Activated CD8-positive, alpha-beta T cell treated with anti-CD3 and anti-CD28 coated beads, Interleukin-2, amount 10 ng/mL, durations not matched to agents 7 days and 5 days (primary cell): ENCODE data around the gene PC. TPM values are rescaled to one million over a fixed set of nuclear protein-coding genes. Genes with fewer than 3 reads are reported as not detected.

Experiments
- ATAC-seq: fragments of 150-1000 bp; cut with Tn5 transposase; one replicate; pipeline ENCODE4 v1.10.0; 2021; ENCODE audit warnings: moderate library complexity
- CTCF ChIA-PET: fragments of 350-600 bp; sonication (Branson Sonifier 250); formaldehyde crosslinking; loops from one replicate; lab custom pipeline; 2021; ENCODE audit warnings: antibody characterized with exemption; lab: Charles Lee
- POLR2A ChIA-PET: fragments of 350-600 bp; sonication (Branson Sonifier 250); formaldehyde crosslinking; loops from one replicate; lab custom pipeline; 2021; ENCODE audit warnings: antibody characterized with exemption; lab: Charles Lee
- DNase-seq: peaks from one replicate; pipeline ENCODE4 v3.0.0-alpha.2; 2020
- H3K27ac Mint-ChIP-seq: one replicate; pipeline ENCODE4 v1.8.0; 2021; ENCODE audit warnings: mild to moderate bottlenecking, mixed read lengths
- H3K27me3 Mint-ChIP-seq: one replicate; pipeline ENCODE4 v1.8.0; 2021; ENCODE audit warnings: low read depth, mixed read lengths
- H3K36me3 Mint-ChIP-seq: one replicate; pipeline ENCODE4 v1.8.0; 2021; ENCODE audit warnings: low read depth, mixed read lengths
- H3K4me1 Mint-ChIP-seq: one replicate; pipeline ENCODE4 v1.8.0; 2021; ENCODE audit warnings: low read depth, mixed read lengths
- H3K4me3 Mint-ChIP-seq: one replicate; pipeline ENCODE4 v1.8.0; 2021; ENCODE audit warnings: mild to moderate bottlenecking, mixed read lengths
- H3K9me3 Mint-ChIP-seq: one replicate; pipeline ENCODE4 v1.8.0; 2022; ENCODE audit warnings: mixed read lengths; ENCODE audit not compliant: insufficient read depth
- total RNA-seq, 2 experiments: library from RNA; stranded (reverse); gene quantifications; one replicate each; pipeline ENCODE4 v1.2.3, GENCODE V29; 2021

The PC gene
- total RNA-seq, 2 experiments from 2014 or later, result 10.4 to 11.7 TPM

DNA sequence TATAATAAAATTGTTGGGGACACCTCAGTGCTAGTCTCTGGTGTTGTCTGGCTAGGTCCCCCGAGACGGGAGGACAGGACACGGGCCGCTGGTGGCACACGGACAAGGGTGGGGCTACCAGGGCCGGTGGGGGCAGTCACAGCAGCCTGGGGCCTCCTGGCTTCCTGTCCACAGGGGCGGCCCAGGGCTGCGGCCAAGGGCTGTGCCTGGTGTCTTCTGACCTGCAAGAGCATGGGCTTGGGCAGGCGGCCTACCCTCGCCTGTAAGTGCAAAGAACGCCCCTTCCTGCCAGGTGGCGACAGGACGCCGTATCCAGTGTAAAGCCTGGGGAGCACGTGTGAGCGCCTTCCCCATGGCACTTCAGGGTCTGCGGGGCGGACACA lies 97.7 kb downstream of the PC start:
- DNase-seq, result no peak
- no peak overlapping the region for H3K27ac Mint-ChIP-seq
- ChIA-PET CTCF (no interaction called here), POLR2A (no interaction called here)
- H3K9me3 Mint-ChIP-seq, result no peaks in the 10 kb centered on the region
- H3K36me3 Mint-ChIP-seq, result no peaks in the 10 kb centered on the region
- H3K4me3 Mint-ChIP-seq, result no peak overlapping the region
- H3K27me3 Mint-ChIP-seq, result no peaks in the 10 kb centered on the region
- peaks cover 7% of the 10 kb centered on the region for H3K4me1 Mint-ChIP-seq
- ATAC-seq, result no peak

DNA sequence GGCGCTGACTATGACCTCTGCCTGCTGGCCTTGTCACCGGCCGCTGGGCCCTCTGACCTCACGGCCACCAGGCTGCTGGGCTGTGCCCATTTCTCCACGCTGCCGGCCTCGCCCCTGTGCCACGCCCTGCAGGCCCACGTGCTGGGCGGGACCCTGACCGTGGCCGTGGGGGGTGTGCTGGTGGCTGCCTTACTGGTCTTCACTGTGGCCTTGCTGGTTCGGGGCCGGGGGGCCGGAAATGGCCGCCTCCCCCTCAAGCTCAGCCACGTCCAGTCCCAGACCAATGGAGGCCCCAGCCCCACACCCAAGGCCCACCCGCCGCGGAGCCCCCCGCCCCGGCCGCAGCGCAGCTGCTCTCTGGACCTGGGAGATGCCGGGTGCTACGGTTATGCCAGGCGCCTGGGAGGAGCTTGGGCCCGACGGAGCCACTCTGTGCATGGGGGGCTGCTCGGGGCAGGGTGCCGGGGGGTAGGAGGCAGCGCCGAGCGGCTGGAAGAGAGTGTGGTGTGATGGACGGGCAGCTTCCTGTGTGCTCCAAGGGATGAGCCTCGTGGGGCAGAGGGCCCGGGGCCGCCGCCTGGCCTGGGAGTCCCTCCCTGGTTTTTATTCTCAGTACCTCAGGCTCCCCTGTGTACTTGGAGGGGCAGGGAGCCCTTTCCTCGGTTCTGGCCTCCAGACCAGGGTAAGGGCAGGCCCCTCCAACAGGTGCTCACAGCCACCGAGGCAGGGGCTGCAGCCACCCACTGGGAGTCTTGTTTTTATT lies 98.3 kb downstream of the PC start:
- ChIA-PET CTCF (no interaction called here), POLR2A (no interaction called here)
- Mint-ChIP-seq H3K36me3 (no peaks in the 10 kb centered on the region), H3K27me3 (no peaks in the 10 kb centered on the region), H3K4me1 (peaks cover 12% of the 10 kb centered on the region), H3K4me3 (no peak overlapping the region), H3K27ac (no peak overlapping the region), H3K9me3 (no peaks in the 10 kb centered on the region)
- ATAC-seq, result no peak
- no peak for DNase-seq

DNA sequence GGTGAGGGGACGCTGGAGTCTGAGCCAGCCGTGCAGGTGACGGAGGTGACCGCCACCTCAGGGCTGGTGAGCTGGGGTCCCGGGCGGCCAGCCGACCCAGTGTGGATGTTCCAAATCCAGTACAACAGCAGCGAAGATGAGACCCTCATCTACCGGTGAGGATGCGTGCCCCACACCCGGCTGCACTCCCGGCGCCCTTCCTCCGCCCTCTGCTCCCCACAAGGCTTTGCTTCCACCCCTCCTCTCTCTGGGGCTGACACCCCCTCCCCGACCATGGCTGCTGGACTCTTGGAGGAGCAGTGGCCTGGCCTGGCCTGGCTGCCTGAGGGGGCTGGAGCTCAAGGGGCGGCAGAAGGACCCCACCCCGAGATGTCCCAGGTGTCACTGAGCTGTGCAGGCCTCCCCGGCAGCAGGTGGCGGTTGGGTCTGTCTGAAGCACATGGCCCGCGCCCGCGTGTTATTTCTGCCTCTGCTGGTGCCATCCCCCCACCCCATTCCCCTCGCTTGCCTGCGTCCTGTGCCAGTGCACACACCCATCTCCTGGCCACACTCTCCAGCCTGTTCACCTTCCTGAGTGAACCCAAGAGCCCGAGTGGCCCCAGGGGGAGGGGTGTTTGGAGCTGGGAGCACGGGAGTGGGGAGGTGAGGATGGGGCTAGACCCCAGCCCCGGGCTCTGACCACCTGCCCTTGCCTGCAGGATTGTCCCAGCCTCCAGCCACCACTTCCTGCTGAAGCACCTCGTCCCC lies 99.1 kb downstream of the PC start:
- H3K27me3 Mint-ChIP-seq, result no peaks in the 10 kb centered on the region
- POLR2A ChIA-PET, result no interaction called here
- ATAC-seq, result no peak
- DNase-seq, result no peak
- H3K27ac Mint-ChIP-seq, result no peak overlapping the region
- H3K9me3 Mint-ChIP-seq, result no peaks in the 10 kb centered on the region
- no peak overlapping the region for H3K4me3 Mint-ChIP-seq
- H3K4me1 Mint-ChIP-seq, result peaks cover 18% of the 10 kb centered on the region
- H3K36me3 Mint-ChIP-seq, result no peaks in the 10 kb centered on the region
- CTCF ChIA-PET, result no interaction called here

DNA sequence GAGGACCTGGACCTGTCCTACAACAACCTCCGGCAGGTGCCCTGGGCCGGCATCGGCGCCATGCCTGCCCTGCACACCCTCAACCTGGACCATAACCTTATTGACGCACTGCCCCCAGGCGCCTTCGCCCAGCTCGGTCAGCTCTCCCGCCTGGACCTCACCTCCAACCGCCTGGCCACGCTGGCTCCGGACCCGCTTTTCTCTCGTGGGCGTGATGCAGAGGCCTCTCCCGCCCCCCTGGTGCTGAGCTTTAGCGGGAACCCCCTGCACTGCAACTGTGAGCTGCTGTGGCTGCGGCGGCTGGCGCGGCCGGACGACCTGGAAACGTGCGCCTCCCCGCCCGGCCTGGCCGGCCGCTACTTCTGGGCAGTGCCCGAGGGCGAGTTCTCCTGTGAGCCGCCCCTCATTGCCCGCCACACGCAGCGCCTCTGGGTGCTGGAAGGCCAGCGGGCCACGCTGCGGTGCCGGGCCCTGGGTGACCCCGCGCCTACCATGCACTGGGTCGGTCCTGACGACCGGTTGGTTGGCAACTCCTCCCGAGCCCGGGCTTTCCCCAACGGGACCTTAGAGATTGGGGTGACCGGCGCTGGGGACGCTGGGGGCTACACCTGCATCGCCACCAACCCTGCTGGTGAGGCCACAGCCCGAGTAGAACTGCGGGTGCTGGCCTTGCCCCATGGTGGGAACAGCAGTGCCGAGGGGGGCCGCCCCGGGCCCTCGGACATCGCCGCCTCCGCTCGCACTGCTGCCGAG lies 99.8 kb downstream of the PC start:
- ATAC-seq (no peak), DNase-seq (no peak)
- Mint-ChIP-seq H3K36me3 (no peaks in the 10 kb centered on the region), H3K4me1 (peaks cover 23% of the 10 kb centered on the region), H3K27ac (no peak overlapping the region), H3K9me3 (no peaks in the 10 kb centered on the region), H3K27me3 (no peaks in the 10 kb centered on the region), H3K4me3 (peak overlapping the region; percentile 78)
- POLR2A ChIA-PET, result interaction anchor here (0.7 kb wide), 1 partner anchor 13 kb away, joined by 3 read pairs; no protein-coding TSS in a partner anchor
- CTCF ChIA-PET, result no interaction called here

DNA sequence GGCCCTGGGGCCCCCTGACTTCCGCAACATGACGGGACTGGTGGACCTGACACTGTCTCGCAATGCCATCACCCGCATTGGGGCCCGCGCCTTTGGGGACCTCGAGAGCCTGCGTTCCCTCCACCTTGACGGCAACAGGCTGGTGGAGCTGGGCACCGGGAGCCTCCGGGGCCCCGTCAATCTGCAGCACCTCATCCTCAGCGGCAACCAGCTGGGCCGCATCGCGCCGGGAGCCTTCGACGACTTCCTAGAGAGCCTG lies 100.3 kb downstream of the PC start:
- peak overlapping the region; percentile 78 for H3K4me3 Mint-ChIP-seq
- H3K36me3 Mint-ChIP-seq, result no peaks in the 10 kb centered on the region
- H3K9me3 Mint-ChIP-seq, result no peaks in the 10 kb centered on the region
- no peak for ATAC-seq
- H3K27me3 Mint-ChIP-seq, result no peaks in the 10 kb centered on the region
- CTCF ChIA-PET, result no interaction called here
- no peak for DNase-seq
- POLR2A ChIA-PET, result interaction anchor here (0.7 kb wide), 1 partner anchor 13 kb away, joined by 3 read pairs; no protein-coding TSS in a partner anchor
- peak overlapping the region; percentile 15 for H3K27ac Mint-ChIP-seq
- H3K4me1 Mint-ChIP-seq, result peaks cover 23% of the 10 kb centered on the region

DNA sequence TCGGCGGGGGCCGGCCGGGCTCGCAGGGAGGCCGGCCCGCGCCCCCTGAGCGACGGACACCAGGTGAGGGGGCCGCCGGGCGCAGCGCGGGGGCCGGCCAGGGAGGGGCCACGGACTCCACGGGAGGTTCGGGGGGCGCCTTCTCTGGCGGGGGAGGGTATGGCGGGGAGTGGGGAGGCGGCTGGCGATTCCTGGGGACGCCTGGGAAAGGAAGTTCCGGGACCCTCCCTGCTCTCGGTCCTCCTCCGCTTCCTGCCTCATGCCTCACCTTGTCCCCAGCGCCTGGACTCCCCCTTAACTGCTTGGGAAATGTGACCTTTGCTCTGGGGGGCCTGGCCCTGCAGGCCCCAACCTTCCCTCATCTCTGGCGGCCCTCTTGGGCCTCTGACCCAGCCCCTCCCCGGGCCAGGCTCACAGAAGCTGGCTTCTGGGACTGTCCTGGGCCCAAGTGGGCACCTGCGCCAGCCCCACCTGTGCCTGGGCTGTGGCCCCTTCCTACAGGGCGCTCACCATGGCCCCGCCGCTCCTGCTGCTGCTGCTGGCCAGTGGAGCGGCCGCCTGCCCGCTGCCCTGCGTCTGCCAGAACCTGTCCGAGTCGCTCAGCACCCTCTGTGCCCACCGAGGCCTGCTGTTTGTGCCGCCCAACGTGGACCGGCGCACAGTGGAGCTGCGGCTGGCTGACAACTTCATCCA lies 100.8 kb downstream of the PC start:
- no peaks in the 10 kb centered on the region for H3K9me3 Mint-ChIP-seq
- ChIA-PET POLR2A (interaction anchor here (0.7 kb wide), 1 partner anchor 14 kb away, joined by 3 read pairs; no protein-coding TSS in a partner anchor), CTCF (no interaction called here)
- no peak for ATAC-seq
- H3K36me3 Mint-ChIP-seq, result no peaks in the 10 kb centered on the region
- peak overlapping the region; percentile 80 for H3K27ac Mint-ChIP-seq
- no peak for DNase-seq
- H3K27me3 Mint-ChIP-seq, result no peaks in the 10 kb centered on the region
- H3K4me1 Mint-ChIP-seq, result peaks cover 23% of the 10 kb centered on the region
- H3K4me3 Mint-ChIP-seq, result peak overlapping the region; percentile 78

DNA sequence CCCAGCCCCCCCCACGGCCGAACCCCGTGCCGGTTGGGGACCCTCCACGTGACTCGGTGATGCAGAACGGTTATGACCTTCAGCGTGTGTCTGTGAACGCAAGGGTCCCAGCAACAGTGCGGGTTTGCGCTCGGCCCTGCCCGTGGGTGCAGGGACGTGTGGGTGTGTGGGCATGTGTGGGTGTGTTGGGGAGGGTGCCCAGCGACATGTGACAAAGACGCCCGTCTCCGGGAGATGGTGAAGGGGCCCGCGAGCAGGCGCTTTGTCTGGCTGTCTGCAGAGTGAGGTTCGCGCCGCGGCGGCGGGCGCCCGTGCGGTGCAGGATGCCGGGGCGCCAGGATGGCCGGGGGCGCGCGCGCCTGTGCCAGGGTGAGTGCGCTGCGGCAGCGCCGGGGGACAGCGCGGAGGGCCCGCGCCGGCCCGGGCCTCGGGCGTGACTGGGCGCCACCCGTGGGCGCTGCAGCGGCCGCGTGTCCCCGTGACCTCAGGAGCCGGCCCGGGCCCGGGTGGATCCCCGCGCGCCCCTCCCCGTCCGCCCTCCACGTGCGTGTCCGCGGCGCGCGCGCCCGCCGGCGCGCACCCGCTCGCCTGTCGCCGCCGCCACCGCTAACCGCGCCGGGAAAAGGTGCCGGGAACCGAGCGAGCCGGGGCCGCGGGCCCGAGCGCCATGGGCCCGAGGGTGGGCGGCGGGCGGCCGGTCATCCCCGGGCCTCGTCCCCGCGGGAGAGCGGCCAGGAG lies 101.5 kb downstream of the PC start, which contains the start of gene LRFN4:
Gene LRFN4 (plus strand): TSS at position 569 of the 738 bp plus-strand sequence. CDS start 681 bp downstream, outside the sequence.
- H3K27me3 Mint-ChIP-seq, result no peaks in the 10 kb centered on the region

DNA sequence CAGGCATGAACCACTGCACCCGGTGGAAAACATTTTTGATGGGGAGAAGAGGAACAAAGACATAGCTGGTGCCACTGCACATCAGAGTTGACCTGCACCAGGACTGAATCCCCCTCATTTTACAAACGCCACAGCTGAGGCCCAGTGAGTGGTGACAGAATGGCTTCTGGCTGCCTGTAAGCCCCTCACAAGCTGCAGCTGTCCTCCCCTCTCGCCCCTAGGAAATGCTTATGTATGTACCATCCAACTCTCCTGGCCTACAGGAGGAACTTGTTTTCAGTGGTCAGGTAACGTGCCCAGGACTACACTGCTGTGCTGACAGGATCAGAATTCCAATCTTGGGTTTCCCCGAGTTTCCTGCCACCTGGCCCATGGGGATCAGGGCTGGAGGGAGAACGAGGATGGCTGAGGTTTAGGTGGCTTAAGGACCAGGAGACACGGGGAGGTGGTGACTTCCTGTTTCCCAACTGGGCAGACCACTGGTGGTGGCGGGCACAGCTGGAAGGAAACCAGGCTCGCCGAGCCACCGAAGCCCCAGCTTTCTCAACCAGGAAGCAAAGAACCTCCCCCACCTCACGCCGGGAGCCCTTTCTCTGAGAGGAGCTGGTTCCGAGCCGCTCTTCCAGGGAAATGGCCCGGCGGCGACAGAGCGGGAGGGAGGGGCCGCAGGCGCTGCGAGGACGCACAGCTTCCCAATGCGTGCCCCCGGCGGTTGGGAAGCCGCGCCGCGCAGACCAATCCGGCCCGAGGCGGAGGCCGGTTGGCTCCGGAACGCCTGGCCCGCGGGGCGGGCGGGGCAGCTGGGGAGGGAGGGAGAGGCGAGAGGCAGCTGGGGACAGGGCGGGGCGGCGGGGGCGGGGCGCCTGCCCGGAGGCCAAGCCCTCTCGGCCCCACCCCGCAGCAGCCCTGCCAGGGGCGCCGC lies 102.3 kb downstream of the PC start:
- peak; percentile 91 for DNase-seq
- Mint-ChIP-seq H3K27me3 (no peaks in the 10 kb centered on the region), H3K9me3 (no peaks in the 10 kb centered on the region), H3K36me3 (no peaks in the 10 kb centered on the region), H3K27ac (peak overlapping the region; percentile 84), H3K4me1 (peaks cover 35% of the 10 kb centered on the region), H3K4me3 (peak overlapping the region; percentile 88)
- ATAC-seq, result peak; percentile 85
- ChIA-PET CTCF (interaction anchor here (1.9 kb wide), 1 partner anchor 12 kb away, joined by 23 read pairs; the partner anchor contains the start of gene RCE1), POLR2A (interaction anchor here (0.7 to 5.5 kb wide), 4 partner anchors 12 to 239 kb away, joined by 3 to 92 read pairs (median 4); partner anchors contain the start of genes PC, RBM14, RBM4 and RCE1)

More for the DNA sequence above, 101.5 kb downstream of the PC start, which contains the start of gene LRFN4:
- peak; percentile 38 for DNase-seq
- peak within 1 kb of the TSS; percentile 88 for H3K4me3 Mint-ChIP-seq
- H3K4me1 Mint-ChIP-seq, result peaks cover 29% of the 10 kb centered on the region
- no peaks in the 10 kb centered on the region for H3K9me3 Mint-ChIP-seq
- ATAC-seq, result no peak
- ChIA-PET POLR2A (interaction anchor here (1.1 to 5.5 kb wide), 2 partner anchors 13 to 218 kb away, joined by 3 to 92 read pairs; partner anchors contain the start of genes RBM4 and RCE1), CTCF (interaction anchor here (1.9 kb wide), 1 partner anchor 13 kb away, joined by 23 read pairs; the partner anchor contains the start of gene RCE1)
- peak within 1 kb of the TSS; percentile 94 for H3K27ac Mint-ChIP-seq
- no peaks in the 10 kb centered on the region for H3K36me3 Mint-ChIP-seq

DNA sequence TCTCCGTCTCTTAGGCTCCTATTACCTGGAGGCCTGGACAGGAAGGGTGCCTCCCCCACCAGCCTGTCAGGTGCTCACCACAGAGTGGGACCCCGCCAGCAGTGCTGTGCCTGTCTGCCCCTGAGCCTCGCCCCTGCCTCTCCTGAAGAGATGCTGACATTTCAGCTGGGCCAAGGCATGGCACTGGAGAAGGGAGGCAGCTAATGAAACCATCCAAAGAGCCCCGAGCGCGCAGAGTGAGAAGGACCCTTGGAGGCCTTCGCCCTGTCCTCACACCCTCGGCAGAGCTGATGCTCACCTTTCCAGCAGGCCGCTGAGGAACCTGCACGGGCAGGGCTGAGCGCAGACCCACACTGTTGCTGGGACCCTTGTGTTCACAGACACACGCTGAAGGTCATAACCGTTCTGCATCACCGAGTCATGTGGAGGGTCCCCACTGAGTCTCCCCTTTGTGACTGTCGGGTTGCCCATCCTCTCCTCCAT lies 103.4 kb downstream of the PC start:
- DNase-seq (no peak), ATAC-seq (no peak)
- peak overlapping the region; percentile 39 for H3K27ac Mint-ChIP-seq
- CTCF ChIA-PET, result interaction anchor here (0.7 to 1.9 kb wide), 3 partner anchors 10 to 19 kb away, joined by 3 to 23 read pairs (median 3); partner anchors contain the start of gene RCE1
- H3K36me3 Mint-ChIP-seq, result no peaks in the 10 kb centered on the region
- H3K4me3 Mint-ChIP-seq, result peak overlapping the region; percentile 73
- no peaks in the 10 kb centered on the region for H3K27me3 Mint-ChIP-seq
- POLR2A ChIA-PET, result interaction anchor here (1.2 to 5.5 kb wide), 2 partner anchors 11 to 238 kb away, joined by 3 to 92 read pairs; partner anchors contain the start of genes RBM14 and RCE1
- peaks cover 40% of the 10 kb centered on the region for H3K4me1 Mint-ChIP-seq
- no peaks in the 10 kb centered on the region for H3K9me3 Mint-ChIP-seq
